Stimulated activated CD4-positive, alpha-beta T cell treated with anti-CD3 and anti-CD28 coated beads, Interleukin-4, amount 100 ng/mL, for 48 hours (primary cell): Measurements from ENCODE around the gene CDCP2.

Experiments used
- DNase-seq, 2 donors: peaks; one replicate each; pipeline ENCODE4 v3.0.0-alpha.2; 2020; ENCODE audit warnings: low read depth in 2 of 2

CDCP2 gene

GRCh38 chr1:54152696-54153095 lies at the start of gene CDCP2:
CDCP2 (minus strand) TSS chr1:54153000; CDS start chr1:54152922, 78 bp downstream.
- no peak for DNase-seq

DNA sequence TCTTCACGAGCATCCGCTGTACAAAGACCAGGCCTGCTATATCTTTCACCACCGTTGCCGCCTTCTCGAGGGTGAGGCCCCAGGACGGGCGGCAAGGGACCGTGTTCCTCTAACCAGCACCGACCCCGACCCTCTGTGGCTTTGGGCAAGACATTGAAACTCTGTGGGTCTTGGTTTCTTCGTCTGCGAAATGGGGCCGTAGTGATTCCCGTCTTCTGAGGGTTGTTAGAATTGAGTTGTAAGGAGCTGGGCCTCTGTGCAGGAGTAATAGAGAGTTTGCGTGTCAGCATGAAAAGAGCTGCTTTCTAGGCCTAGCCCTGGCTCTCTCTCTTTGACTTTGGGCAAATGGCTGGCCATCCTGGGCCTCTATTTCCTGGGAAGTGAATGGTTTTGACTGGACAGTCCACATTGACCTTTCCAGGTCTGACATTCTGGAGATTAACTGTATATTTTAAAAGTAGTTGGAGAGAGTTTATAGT lies 47.8 kb upstream of the CDCP2 start:
- peak; percentile 12 to 15 for DNase-seq

- DNase-seq: peak; percentile 80 to 89
These were observed 47.1 kb upstream of the CDCP2 start, which contains the start of the genes CYB5RL and MRPL37 for GRCh38 chr1:54199765-54200518. CYB5RL (minus strand) TSS chr1:54200030; CDS start chr1:54195616, 4,414 bp downstream. MRPL37 (plus strand) TSS chr1:54200167; CDS start chr1:54200244, 77 bp downstream.

DNA sequence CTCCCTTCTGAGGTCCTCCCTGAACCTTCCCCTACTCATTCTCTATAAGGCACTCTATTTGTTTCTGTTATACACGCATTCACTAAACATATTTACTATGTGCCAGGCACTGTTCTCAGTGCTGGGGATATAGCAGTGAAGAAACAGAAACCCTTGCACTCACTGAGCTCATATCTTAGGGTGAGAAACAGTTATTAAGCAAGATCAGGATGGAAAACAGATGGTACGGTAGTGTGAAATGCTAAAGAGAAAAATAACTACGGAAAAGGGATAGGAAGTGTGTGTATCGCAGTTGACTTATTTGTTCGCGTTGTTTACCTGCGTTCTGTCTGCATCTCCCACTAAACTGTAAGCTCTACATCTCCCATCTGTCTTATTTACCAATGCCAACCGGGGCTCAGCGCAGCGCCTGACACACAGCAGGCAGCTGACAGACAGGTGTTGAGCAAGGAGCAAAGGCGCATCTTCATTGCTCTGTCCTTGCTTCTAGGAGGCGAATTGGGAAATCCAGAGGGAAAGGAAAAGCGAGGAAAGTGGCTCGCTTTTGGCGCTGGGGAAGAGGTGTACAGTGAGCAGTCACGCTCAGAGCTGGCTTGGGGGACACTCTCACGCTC lies 46.5 kb upstream of the CDCP2 start:
- no peak for DNase-seq

DNA sequence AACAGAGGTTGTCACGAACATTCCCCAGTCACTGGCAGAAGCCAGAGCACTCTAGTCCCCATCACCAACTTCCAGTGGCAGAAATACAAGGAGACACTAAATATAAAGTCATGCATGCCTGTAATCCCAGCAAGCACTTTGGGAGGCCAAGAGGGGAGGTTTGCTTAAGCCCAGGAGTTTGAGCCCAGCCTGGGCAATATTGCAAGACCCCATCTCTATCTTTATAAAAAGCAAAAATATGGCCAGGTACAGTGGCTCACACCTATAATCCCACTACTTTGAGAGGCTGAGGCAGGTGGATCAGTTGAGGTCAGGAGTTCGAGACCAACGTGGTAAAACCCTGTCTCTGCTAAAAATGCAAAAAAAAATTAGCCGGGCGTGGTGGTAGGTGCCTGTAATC lies 40.7 kb upstream of the CDCP2 start:
- no peak for DNase-seq

DNA sequence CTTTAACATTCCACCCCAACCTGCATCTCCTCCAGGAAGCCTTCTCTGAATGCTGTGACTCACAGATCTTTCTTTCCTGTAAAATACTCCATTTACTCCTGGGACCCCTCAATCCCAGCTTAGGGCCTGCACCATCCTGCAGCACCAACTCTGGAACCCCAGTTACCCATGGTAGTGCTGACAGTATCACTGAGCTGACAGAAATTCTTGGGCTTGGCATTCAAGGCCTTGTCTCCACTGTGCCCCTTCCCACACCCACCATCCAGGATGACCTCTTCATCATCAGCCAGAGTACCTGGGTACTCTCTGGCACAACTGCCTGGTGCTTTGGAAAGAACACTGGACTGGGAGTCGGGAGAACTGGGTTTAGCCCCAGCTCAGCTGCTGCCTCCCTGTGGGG lies 38.7 kb upstream of the CDCP2 start:
- no peak for DNase-seq

DNA sequence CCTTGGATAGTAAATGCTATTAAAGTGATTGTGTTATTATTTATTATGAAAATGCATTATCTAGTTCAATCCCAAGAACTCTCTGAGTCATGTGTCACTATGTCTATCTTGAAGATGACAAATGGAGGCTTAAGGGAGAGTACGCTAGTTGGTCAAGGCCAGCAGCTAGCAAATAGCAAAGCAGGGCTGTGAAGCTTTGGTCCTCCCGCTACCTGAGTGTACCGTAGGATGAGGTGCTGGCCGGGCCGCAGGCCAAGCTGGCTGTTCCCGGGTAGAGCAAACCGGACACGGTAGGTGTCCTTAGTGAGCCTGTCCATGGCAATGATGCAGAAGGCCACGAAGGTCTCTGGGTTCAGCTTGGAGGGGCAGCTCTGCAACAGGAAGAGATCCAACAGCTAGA lies 37.7 kb upstream of the CDCP2 start:
- DNase-seq: no peak

- DNase-seq: no peak
These were observed 35.5 kb upstream of the CDCP2 start for GRCh38 chr1:54188291-54188690.

- no peak for DNase-seq
These were observed 33.3 kb upstream of the CDCP2 start for GRCh38 chr1:54186056-54186455.

- no peak for DNase-seq
These were observed 28.0 kb upstream of the CDCP2 start for GRCh38 chr1:54180701-54181360.

GRCh38 chr1:54178296-54179070 lies 25.7 kb upstream of the CDCP2 start:
- no peak for DNase-seq

- DNase-seq: no peak
These were observed 24.9 kb upstream of the CDCP2 start for GRCh38 chr1:54177726-54178125.

DNA sequence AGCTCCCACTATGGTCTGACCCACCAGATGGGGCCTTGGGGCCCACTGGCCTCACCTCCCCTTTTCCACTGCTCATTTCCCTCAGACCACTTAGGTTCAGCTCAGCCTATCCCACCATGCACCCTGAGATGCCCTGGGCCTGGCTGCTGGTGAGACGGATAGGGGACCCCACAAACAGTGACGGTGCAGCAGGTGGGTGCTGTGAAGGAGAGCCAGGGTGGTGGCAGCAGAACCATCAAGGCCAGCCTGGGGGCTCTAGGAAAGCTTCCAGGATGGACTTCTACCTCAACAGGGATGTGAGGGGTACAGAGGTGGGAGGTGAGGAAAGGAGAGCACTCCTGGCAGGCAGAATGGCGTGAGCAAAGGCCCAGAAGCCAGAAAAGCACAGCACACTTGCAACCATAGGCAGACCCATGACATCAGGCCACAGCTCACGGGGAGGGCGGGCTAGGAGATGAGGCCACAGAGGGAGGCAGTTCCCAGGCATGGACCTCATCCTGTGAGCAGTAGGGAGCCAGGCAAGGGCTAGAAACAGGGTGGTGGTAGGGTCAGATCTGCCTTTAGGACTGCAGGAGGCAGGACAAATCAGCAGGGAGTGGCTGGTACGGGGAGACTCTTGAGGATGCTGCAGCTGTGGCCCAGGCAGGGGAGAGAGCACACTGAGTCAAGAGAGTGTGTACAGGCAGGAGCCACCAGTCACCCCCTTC lies 24.0 kb upstream of the CDCP2 start:
- no peak for DNase-seq

DNA sequence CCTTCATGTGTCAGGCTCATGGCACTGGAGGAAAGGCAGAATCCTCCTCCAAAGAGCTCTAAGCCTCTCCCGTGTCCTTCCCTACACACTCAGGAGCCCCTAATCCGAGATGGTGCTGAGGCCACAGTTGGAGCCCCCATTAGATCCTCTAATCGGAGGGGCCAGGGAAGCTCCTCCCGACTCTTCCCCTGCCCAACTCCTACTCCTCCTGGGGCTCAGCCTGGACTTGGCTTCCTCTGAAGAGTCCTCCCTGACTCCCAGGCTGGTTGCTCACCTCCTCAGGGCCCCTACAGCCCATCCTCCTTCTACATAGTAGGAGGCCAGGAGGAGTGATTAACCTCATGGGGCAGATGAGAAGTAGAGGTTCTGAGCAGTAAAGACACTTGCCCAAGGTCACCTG lies 21.3 kb upstream of the CDCP2 start:
- DNase-seq: no peak

DNA sequence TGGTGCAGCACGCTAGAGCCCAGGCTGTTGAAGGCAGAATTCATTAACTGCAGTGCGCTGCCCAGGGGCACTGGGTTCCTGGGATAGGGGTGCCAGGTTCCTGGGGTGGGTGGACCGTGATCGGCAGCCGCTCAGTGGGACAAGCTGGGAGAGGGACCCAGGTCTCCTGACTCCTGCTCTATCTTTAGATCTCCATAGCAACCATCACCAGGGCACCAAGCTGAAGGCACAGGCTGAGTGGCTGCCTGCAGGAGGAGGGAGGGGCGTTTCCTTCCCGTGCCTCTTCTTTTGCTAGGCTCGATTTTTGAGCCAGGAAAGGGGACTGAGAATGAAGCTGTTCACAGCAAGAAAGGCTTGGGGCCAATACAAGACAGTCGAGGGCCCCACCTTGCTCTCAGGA lies 20.9 kb upstream of the CDCP2 start:
- DNase-seq: no peak

- no peak for DNase-seq
These were observed 20.1 kb upstream of the CDCP2 start for GRCh38 chr1:54172614-54173599.

- DNase-seq: no peak
These were observed 18.8 kb upstream of the CDCP2 start for GRCh38 chr1:54171606-54172005.

- DNase-seq: no peak
These were observed 18.2 kb upstream of the CDCP2 start for GRCh38 chr1:54171016-54171415.

GRCh38 chr1:54169068-54169467 lies 16.3 kb upstream of the CDCP2 start:
- no peak for DNase-seq
